SK-N-SH (cell line): Measurements from ENCODE around the gene CLIC4.

Source experiments
- CHD2 ChIP-seq: fragments of 150-350 bp; IDR thresholded peaks from 2 replicates; pipeline ENCODE4 v1.6.1; 2018; ENCODE audit warnings: low read length; ENCODE audit not compliant: partially characterized antibody
- EP300 ChIP-seq, 2 experiments: IDR thresholded peaks; 2 replicates each; pipeline versions ENCODE4 v1.4.0 to v1.6.1; 2012; ENCODE audit warnings: borderline replicate concordance in 1 of 2, low read depth in 1 of 2, low read length in 1 of 2
- EZH2phosphoT487 ChIP-seq: fragments of 200-600 bp; sonication (generic); IDR thresholded peaks from 2 replicates; pipeline ENCODE4 v1.6.1; 2017; ENCODE audit warnings: low read depth, mixed run types, mild to moderate bottlenecking, antibody characterized with exemption, moderate library complexity, borderline replicate concordance
- FOXJ3 ChIP-seq: sonication (generic); formaldehyde crosslinking; IDR thresholded peaks from 2 replicates; pipeline ENCODE4 v1.5.1; 2020; ENCODE audit warnings: mild to moderate bottlenecking, missing genetic modification reagents
- GABPA ChIP-seq: IDR thresholded peaks from 2 replicates; pipeline ENCODE4 v1.4.0; 2012; ENCODE audit warnings: low read depth, mild to moderate bottlenecking
- NFIC ChIP-seq: IDR thresholded peaks from 2 replicates; pipeline ENCODE4 v1.4.0; 2012; ENCODE audit warnings: borderline replicate concordance
- RCOR1 ChIP-seq: fragments of 150-350 bp; IDR thresholded peaks from 2 replicates; pipeline ENCODE4 v1.6.1; 2017; ENCODE audit warnings: antibody characterized with exemption, low read length
- SIN3A ChIP-seq: IDR thresholded peaks from 2 replicates; pipeline ENCODE4 v1.6.1; 2012; ENCODE audit warnings: low read depth, mild to moderate bottlenecking, low read length, moderate library complexity, borderline replicate concordance
- TAF1 ChIP-seq: IDR thresholded peaks from 2 replicates; pipeline ENCODE4 v1.6.1; 2012; ENCODE audit warnings: low read depth, mild to moderate bottlenecking, low read length, moderate library complexity, borderline replicate concordance
- TF ChIP-seq, protein P1 (sequence below): IDR thresholded peaks from 2 replicates; pipeline ENCODE4 v1.4.0; 2012; ENCODE audit warnings: low read depth
- TF ChIP-seq, protein P2 (sequence below): fragments of 200-600 bp; sonication (generic); IDR thresholded peaks from 2 replicates; pipeline ENCODE4 v1.6.1; 2017; ENCODE audit warnings: antibody characterized with exemption, mild to moderate bottlenecking, moderate library complexity

DNA sequence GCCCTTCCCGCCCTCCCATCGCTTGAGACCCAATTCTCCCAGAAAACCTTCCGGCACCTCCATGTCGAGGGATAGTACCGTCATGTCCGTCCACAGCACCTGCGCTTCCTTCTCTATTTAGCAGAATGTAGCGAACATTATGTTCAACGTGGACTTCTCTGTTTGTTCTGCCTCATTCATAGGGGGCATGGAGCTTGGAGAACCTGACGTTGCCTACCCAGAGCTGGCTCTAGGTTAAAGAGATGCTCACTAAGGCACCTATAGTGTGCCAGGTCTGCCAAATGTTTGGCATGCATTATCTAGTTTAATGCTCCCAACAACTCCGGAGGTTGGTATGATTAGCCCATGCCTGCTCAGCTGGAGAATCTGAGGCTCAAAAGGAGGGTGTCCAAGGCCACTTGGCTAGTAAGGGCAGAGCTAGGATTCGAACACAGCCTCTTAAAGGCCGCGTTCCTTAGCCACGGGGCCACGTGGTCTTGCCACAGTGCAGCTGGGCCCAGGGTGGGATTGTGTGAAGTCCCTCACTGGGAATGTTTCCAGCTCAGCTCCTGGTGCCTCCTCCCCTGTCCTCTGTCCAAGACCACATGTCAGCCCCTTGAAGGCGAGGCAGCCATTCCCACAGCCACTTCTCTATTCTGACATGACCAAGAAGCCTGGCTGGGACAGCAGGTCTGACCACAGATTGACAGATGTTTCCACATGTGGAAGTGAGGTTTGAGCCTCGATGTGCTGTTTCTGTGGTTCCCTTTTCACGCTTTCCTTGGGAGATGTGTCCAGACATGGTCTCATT, 127.0 kb downstream of the CLIC4 start:
- TF ChIP-seq NFIC (no peak), CHD2 (no peak), GABPA (no peak), RCOR1 (no peak), EZH2phosphoT487 (no peak), TAF1 (no peak), SIN3A (no peak), EP300 (IDR thresholded peaks at IDR 0.05; ENCODE audit: borderline replicate concordance in 1 of 2, low read depth in 1 of 2, low read length in 1 of 2) (no peak), FOXJ3 (CRISPR knock-in tag) (no peak)
- TF ChIP-seq, protein P1, sequence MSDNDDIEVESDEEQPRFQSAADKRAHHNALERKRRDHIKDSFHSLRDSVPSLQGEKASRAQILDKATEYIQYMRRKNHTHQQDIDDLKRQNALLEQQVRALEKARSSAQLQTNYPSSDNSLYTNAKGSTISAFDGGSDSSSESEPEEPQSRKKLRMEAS = no peak
- TF ChIP-seq, protein P2, sequence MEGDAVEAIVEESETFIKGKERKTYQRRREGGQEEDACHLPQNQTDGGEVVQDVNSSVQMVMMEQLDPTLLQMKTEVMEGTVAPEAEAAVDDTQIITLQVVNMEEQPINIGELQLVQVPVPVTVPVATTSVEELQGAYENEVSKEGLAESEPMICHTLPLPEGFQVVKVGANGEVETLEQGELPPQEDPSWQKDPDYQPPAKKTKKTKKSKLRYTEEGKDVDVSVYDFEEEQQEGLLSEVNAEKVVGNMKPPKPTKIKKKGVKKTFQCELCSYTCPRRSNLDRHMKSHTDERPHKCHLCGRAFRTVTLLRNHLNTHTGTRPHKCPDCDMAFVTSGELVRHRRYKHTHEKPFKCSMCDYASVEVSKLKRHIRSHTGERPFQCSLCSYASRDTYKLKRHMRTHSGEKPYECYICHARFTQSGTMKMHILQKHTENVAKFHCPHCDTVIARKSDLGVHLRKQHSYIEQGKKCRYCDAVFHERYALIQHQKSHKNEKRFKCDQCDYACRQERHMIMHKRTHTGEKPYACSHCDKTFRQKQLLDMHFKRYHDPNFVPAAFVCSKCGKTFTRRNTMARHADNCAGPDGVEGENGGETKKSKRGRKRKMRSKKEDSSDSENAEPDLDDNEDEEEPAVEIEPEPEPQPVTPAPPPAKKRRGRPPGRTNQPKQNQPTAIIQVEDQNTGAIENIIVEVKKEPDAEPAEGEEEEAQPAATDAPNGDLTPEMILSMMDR = no peak
